ENCODE data around the gene ZNF891.

The ZNF891 gene

GRCh38 chr12:133130038-133130807, at the start of gene ZNF891, which contains the start of gene ZNF10:
Gene ZNF891, minus strand, starts transcription at chr12:133130274. Its CDS starts 8,356 bp downstream, at chr12:133121918.
Gene ZNF10, plus strand, starts transcription at chr12:133130627. Its CDS starts 13,866 bp downstream, at chr12:133144493.
- peak within 1 kb of the TSS; percentile 91 for H3K9ac ChIP-seq (ENCODE audit: low read length)
- peaks cover 29% of the 10 kb centered on the region for H3K36me3 ChIP-seq (ENCODE audit: control insufficient read depth, insufficient read depth, low read length, severe bottlenecking)
- peak within 1 kb of the TSS; percentile 98 for H3K4me3 ChIP-seq (ENCODE audit: low read length)
- peaks cover 7% of the 10 kb centered on the region for H3K4me1 ChIP-seq (ENCODE audit: control insufficient read depth, insufficient read depth, low read length)
- H3K27me3 ChIP-seq (replicated peaks; ENCODE audit: control insufficient read depth, insufficient read depth, low read length) = no peaks in the 10 kb centered on the region
- DNase-seq (ENCODE audit: low read depth) = peak; percentile 98
- H3K9me3 ChIP-seq (ENCODE audit: control insufficient read depth, low read length) = peaks cover 51% of the 10 kb centered on the region

GRCh38 chr12:133174901-133175300, 44.8 kb upstream of the ZNF891 start:
- no peak for DNase-seq (ENCODE audit: low read depth)
- Histone ChIP-seq H3K4me3 (ENCODE audit: low read length) (no peak overlapping the region), H3K9ac (ENCODE audit: low read length) (no peak overlapping the region), H3K36me3 (ENCODE audit: control insufficient read depth, insufficient read depth, low read length, severe bottlenecking) (no peaks in the 10 kb centered on the region), H3K4me1 (ENCODE audit: control insufficient read depth, insufficient read depth, low read length) (no peaks in the 10 kb centered on the region), H3K9me3 (ENCODE audit: control insufficient read depth, low read length) (peaks cover 62% of the 10 kb centered on the region), H3K27me3 (replicated peaks; ENCODE audit: control insufficient read depth, insufficient read depth, low read length) (no peaks in the 10 kb centered on the region)

- no peak for DNase-seq (ENCODE audit: low read depth)
- Histone ChIP-seq H3K9ac (ENCODE audit: low read length) (no peak overlapping the region), H3K36me3 (ENCODE audit: control insufficient read depth, insufficient read depth, low read length, severe bottlenecking) (no peaks in the 10 kb centered on the region), H3K27me3 (replicated peaks; ENCODE audit: control insufficient read depth, insufficient read depth, low read length) (no peaks in the 10 kb centered on the region), H3K4me3 (ENCODE audit: low read length) (no peak overlapping the region), H3K4me1 (ENCODE audit: control insufficient read depth, insufficient read depth, low read length) (no peaks in the 10 kb centered on the region), H3K9me3 (ENCODE audit: control insufficient read depth, low read length) (peaks cover 70% of the 10 kb centered on the region)
Measured at GRCh38 chr12:133172491-133172890, 42.4 kb upstream of the ZNF891 start.

- Histone ChIP-seq H3K4me1 (ENCODE audit: control insufficient read depth, insufficient read depth, low read length) (no peaks in the 10 kb centered on the region), H3K27me3 (replicated peaks; ENCODE audit: control insufficient read depth, insufficient read depth, low read length) (no peaks in the 10 kb centered on the region), H3K9ac (ENCODE audit: low read length) (no peak overlapping the region), H3K9me3 (ENCODE audit: control insufficient read depth, low read length) (peaks cover 67% of the 10 kb centered on the region), H3K4me3 (ENCODE audit: low read length) (no peak overlapping the region), H3K36me3 (ENCODE audit: control insufficient read depth, insufficient read depth, low read length, severe bottlenecking) (no peaks in the 10 kb centered on the region)
- DNase-seq (ENCODE audit: low read depth) = no peak
Measured at GRCh38 chr12:133165776-133166175, 35.7 kb upstream of the ZNF891 start.

GRCh38 chr12:133156125-133156690, 26.1 kb upstream of the ZNF891 start:
- no peak for DNase-seq (ENCODE audit: low read depth)
- peaks cover 98% of the 10 kb centered on the region for H3K9me3 ChIP-seq (ENCODE audit: control insufficient read depth, low read length)
- peak overlapping the region; percentile 64 for H3K4me3 ChIP-seq (ENCODE audit: low read length)
- no peaks in the 10 kb centered on the region for H3K4me1 ChIP-seq (ENCODE audit: control insufficient read depth, insufficient read depth, low read length)
- H3K36me3 ChIP-seq (ENCODE audit: control insufficient read depth, insufficient read depth, low read length, severe bottlenecking) = peaks cover 84% of the 10 kb centered on the region
- no peak overlapping the region for H3K9ac ChIP-seq (ENCODE audit: low read length)
- no peaks in the 10 kb centered on the region for H3K27me3 ChIP-seq (replicated peaks; ENCODE audit: control insufficient read depth, insufficient read depth, low read length)

GRCh38 chr12:133145981-133146380, 15.9 kb upstream of the ZNF891 start:
- Histone ChIP-seq H3K9me3 (ENCODE audit: control insufficient read depth, low read length) (peaks cover 99% of the 10 kb centered on the region), H3K36me3 (ENCODE audit: control insufficient read depth, insufficient read depth, low read length, severe bottlenecking) (peaks cover 79% of the 10 kb centered on the region)
- no peak for DNase-seq (ENCODE audit: low read depth)

GRCh38 chr12:133135747-133136146, 5.7 kb upstream of the ZNF891 start:
- peaks cover 7% of the 10 kb centered on the region for H3K4me1 ChIP-seq (ENCODE audit: control insufficient read depth, insufficient read depth, low read length)
- H3K9me3 ChIP-seq (ENCODE audit: control insufficient read depth, low read length) = peaks cover 74% of the 10 kb centered on the region
- no peak for DNase-seq (ENCODE audit: low read depth)
- peaks cover 54% of the 10 kb centered on the region for H3K36me3 ChIP-seq (ENCODE audit: control insufficient read depth, insufficient read depth, low read length, severe bottlenecking)
- H3K27me3 ChIP-seq (replicated peaks; ENCODE audit: control insufficient read depth, insufficient read depth, low read length) = no peaks in the 10 kb centered on the region
- no peak overlapping the region for H3K9ac ChIP-seq (ENCODE audit: low read length)
- H3K4me3 ChIP-seq (ENCODE audit: low read length) = no peak overlapping the region

More at GRCh38 chr12:133145981-133146380, 15.9 kb upstream of the ZNF891 start:
- no peak overlapping the region for H3K9ac ChIP-seq (ENCODE audit: low read length)
- H3K4me1 ChIP-seq (ENCODE audit: control insufficient read depth, insufficient read depth, low read length) = no peaks in the 10 kb centered on the region
- no peaks in the 10 kb centered on the region for H3K27me3 ChIP-seq (replicated peaks; ENCODE audit: control insufficient read depth, insufficient read depth, low read length)
- peak overlapping the region; percentile 50 for H3K4me3 ChIP-seq (ENCODE audit: low read length)

GRCh38 chr12:133130808-133131128, 694 bp upstream of the ZNF891 start:
- Histone ChIP-seq H3K9ac (ENCODE audit: low read length) (peak overlapping the region; percentile 91), H3K4me3 (ENCODE audit: low read length) (peak overlapping the region; percentile 98), H3K4me1 (ENCODE audit: control insufficient read depth, insufficient read depth, low read length) (peaks cover 7% of the 10 kb centered on the region), H3K36me3 (ENCODE audit: control insufficient read depth, insufficient read depth, low read length, severe bottlenecking) (peaks cover 29% of the 10 kb centered on the region), H3K27me3 (replicated peaks; ENCODE audit: control insufficient read depth, insufficient read depth, low read length) (no peaks in the 10 kb centered on the region), H3K9me3 (ENCODE audit: control insufficient read depth, low read length) (peaks cover 51% of the 10 kb centered on the region)
- DNase-seq (ENCODE audit: low read depth) = peak; percentile 56

GRCh38 chr12:133129368-133130037, 571 bp downstream of the ZNF891 start:
- no peaks in the 10 kb centered on the region for H3K27me3 ChIP-seq (replicated peaks; ENCODE audit: control insufficient read depth, insufficient read depth, low read length)
- peaks cover 29% of the 10 kb centered on the region for H3K36me3 ChIP-seq (ENCODE audit: control insufficient read depth, insufficient read depth, low read length, severe bottlenecking)
- H3K4me3 ChIP-seq (ENCODE audit: low read length) = peak overlapping the region; percentile 98
- no peak for DNase-seq (ENCODE audit: low read depth)
- peaks cover 7% of the 10 kb centered on the region for H3K4me1 ChIP-seq (ENCODE audit: control insufficient read depth, insufficient read depth, low read length)
- H3K9me3 ChIP-seq (ENCODE audit: control insufficient read depth, low read length) = peaks cover 51% of the 10 kb centered on the region
- peak overlapping the region; percentile 91 for H3K9ac ChIP-seq (ENCODE audit: low read length)

GRCh38 chr12:133124674-133125073, 5.4 kb downstream of the ZNF891 start:
- Histone ChIP-seq H3K36me3 (ENCODE audit: control insufficient read depth, insufficient read depth, low read length, severe bottlenecking) (peaks cover 58% of the 10 kb centered on the region), H3K9me3 (ENCODE audit: control insufficient read depth, low read length) (peaks cover 85% of the 10 kb centered on the region), H3K4me3 (ENCODE audit: low read length) (peak overlapping the region; percentile 72), H3K27me3 (replicated peaks; ENCODE audit: control insufficient read depth, insufficient read depth, low read length) (no peaks in the 10 kb centered on the region), H3K9ac (ENCODE audit: low read length) (no peak overlapping the region), H3K4me1 (ENCODE audit: control insufficient read depth, insufficient read depth, low read length) (no peaks in the 10 kb centered on the region)
- no peak for DNase-seq (ENCODE audit: low read depth)
